ENCODE results near the gene PTGDR2. TPM values are rescaled to one million over a fixed set of nuclear protein-coding genes. Genes with fewer than 3 reads are reported as not detected.
A peak's percentile ranks its signal among the peaks of the same experiment; 100 is the strongest.

PTGDR2 gene
- total RNA-seq, 1 donor from 2014 or later: 0.89 TPM

- intact Hi-C loops (cut with DNase I): no loop called here
Measured at GRCh38 chr11:60875366-60876167, 19.8 kb upstream of the PTGDR2 start.

GRCh38 chr11:60874421-60875365, 18.9 kb upstream of the PTGDR2 start:
- intact Hi-C loops (cut with DNase I): no loop called here
- DNase-seq (ENCODE audit: low spot score): no peak

More at GRCh38 chr11:60875366-60876167, 19.8 kb upstream of the PTGDR2 start:
- DNase-seq (ENCODE audit: low spot score): no peak

- intact Hi-C loops (cut with DNase I): no loop called here
- DNase-seq (ENCODE audit: low spot score): no peak
Measured at GRCh38 chr11:60873533-60873932, 17.8 kb upstream of the PTGDR2 start.

GRCh38 chr11:60872961-60873524, 17.3 kb upstream of the PTGDR2 start:
- no peak for DNase-seq (ENCODE audit: low spot score)
- intact Hi-C loops (cut with DNase I): no loop called here

GRCh38 chr11:60872124-60872960, 16.6 kb upstream of the PTGDR2 start:
- intact Hi-C loops (cut with DNase I): no loop called here
- no peak for DNase-seq (ENCODE audit: low spot score)

- intact Hi-C loops (cut with DNase I): no loop called here
- DNase-seq (ENCODE audit: low spot score): peak; percentile 76
Measured at GRCh38 chr11:60871378-60872061, 15.8 kb upstream of the PTGDR2 start.

- DNase-seq (ENCODE audit: low spot score): peak; percentile 39
- intact Hi-C loops (cut with DNase I): no loop called here
Measured at GRCh38 chr11:60870733-60871377, 15.1 kb upstream of the PTGDR2 start.

- DNase-seq (ENCODE audit: low spot score): peak; percentile 41
- intact Hi-C loops (cut with DNase I): no loop called here
Measured at GRCh38 chr11:60870276-60870675, 14.5 kb upstream of the PTGDR2 start.

- peak; percentile 39 for DNase-seq (ENCODE audit: low spot score)
- intact Hi-C loops (cut with DNase I): no loop called here
Measured at GRCh38 chr11:60869451-60869825, 13.7 kb upstream of the PTGDR2 start.

GRCh38 chr11:60868682-60869450, 13.1 kb upstream of the PTGDR2 start:
- DNase-seq (ENCODE audit: low spot score): peak; percentile 68
- intact Hi-C loops (cut with DNase I): no loop called here

- peak; percentile 43 for DNase-seq (ENCODE audit: low spot score)
Measured at GRCh38 chr11:60867871-60868681, 12.3 kb upstream of the PTGDR2 start.

GRCh38 chr11:60866911-60867870, 11.4 kb upstream of the PTGDR2 start, which contains the start of gene ZP1:
ZP1 (plus strand) TSS chr11:60867542; CDS start chr11:60867562, 20 bp downstream.
- intact Hi-C loops (cut with DNase I): no loop called here
- peak; percentile 51 for DNase-seq (ENCODE audit: low spot score)

More at GRCh38 chr11:60867871-60868681, 12.3 kb upstream of the PTGDR2 start:
- intact Hi-C loops (cut with DNase I): no loop called here

GRCh38 chr11:60864856-60865513, 9.2 kb upstream of the PTGDR2 start:
- DNase-seq (ENCODE audit: low spot score): peak; percentile 38
- intact Hi-C loops (cut with DNase I): no loop called here

- intact Hi-C loops (cut with DNase I): no loop called here
Measured at GRCh38 chr11:60863550-60864521, 8.1 kb upstream of the PTGDR2 start.

More at GRCh38 chr11:60863550-60864521, 8.1 kb upstream of the PTGDR2 start:
- peak; percentile 63 for DNase-seq (ENCODE audit: low spot score)

Data from cardiac septum (tissue), 1 donor.